GM19193 (cell line): ENCODE measurements around the gene LRRC3.

ENCODE experiments used
- POLR2A ChIP-seq: IDR thresholded peaks from 4 replicates; pipeline ENCODE4 v1.6.1; 2011; ENCODE audit not compliant: insufficient read depth, insufficient read length; ENCODE audit errors: extremely low read depth

The LRRC3 gene

DNA sequence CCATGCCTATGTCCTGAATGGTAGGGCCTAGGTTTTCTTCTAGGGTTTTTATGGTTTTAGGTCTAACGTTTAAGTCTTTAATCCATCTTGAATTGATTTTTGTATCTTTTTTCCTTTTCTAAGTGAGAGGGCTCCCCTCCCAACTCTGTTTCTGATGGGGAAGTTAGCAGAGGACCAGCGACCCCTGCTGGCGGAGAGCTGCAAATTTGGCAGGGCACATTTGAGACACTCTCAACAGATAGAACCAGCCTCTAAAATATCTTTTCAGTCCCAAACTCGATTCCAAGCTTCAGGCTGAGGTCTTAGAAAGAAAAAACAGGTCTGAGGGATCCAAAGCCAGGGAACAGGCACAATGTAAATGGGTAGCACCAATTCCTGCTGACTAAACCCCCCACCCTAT lies 32.5 kb downstream of the LRRC3 start:
- TF ChIP-seq POLR2A: no peak

DNA sequence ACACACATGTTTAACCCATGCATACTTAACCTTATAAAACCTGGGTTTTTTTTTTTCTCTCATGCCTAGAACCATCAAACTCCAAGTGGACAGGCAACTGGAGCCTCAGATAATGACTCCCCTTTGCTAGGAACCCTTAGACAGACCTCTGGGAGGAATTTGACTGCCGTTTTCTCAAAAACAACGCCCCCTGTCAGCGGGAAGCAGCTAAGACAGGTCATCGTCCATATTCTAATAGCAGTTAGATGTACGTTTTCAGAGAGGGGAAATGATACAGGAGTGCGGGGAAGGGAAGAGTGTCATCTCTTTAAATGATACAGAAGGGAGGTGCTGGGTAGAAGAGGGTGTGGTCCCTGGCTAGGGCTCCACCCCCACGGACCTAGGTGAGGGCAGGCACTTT lies 34.7 kb downstream of the LRRC3 start:
- TF ChIP-seq POLR2A: no peak

DNA sequence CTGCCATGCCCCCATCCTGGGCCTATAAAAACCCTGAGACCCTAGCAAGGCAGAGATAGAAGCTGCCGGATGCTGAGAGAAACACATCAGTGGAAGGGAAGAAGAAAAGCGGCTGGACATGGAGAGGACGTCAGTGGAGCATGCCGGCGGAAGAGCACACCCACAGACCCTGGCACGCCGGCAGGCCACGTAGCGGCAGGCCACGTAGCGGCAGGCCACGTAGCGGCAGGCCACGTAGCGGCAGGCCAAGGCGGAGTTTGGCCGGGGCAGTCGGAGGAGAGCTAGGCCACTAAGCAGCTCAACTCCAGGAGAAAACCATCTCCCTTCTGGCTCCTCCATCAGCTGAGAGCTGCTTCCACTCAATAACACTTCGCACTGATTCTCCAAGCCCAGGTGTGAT lies 35.1 kb downstream of the LRRC3 start:
- no peak for TF ChIP-seq POLR2A

DNA sequence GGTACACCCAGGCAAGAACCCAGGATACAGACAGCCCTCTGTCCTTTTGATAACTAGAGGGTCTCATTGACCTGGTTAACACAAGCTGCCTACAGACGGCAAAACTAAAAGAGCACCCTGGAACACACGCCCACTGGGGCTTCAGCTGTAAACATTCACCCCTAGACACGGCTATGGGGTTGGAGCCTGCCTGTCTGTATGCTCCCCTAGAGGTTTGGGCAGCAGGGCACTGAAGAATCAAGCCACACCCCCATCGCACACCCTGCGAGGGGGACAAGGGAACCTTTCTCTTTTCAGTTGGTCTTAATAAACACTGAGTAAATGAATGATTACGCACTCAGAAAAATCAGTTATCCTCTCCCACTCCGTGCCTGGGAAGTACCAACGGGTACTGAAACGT lies 35.5 kb downstream of the LRRC3 start:
- TF ChIP-seq POLR2A: no peak

DNA sequence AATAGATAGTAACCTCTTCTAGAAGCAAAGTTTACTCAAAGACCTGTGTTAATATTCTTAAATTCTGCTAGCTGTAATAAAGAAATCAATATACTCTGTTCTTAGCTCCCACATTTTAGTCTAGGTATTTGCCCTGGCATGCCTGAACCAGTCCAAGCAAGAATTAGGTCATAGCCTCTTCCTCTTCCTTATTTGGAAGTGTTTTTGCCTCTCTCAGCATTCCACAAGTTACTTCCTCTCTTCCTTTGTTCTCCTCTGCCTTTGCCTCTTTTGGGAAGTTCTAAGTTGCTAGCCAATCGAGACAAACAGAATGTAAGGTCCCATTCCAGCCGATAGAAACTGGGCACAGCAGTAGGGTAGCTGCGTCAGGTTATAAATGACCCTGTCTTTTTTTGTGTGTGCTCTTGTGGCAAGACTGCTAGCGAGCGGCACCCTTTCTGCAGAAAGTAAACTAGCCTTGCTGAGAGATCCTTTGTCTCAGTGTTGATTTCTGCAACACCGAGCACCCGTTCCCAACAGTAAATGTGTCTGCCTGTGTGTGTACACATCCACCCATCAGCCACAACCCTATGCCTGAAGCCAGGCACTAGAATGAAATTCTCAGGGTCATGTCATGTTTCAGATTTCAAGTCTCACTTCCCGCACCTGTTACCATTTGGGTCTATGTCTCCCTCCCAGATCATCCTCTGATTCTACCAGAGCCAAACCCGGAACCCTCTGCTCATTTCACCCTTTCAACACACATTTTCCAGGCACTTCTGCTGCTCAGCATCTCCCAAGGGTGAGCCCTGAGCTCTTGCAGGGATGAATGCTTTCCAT lies 37.5 kb downstream of the LRRC3 start:
- TF ChIP-seq POLR2A: no peak

DNA sequence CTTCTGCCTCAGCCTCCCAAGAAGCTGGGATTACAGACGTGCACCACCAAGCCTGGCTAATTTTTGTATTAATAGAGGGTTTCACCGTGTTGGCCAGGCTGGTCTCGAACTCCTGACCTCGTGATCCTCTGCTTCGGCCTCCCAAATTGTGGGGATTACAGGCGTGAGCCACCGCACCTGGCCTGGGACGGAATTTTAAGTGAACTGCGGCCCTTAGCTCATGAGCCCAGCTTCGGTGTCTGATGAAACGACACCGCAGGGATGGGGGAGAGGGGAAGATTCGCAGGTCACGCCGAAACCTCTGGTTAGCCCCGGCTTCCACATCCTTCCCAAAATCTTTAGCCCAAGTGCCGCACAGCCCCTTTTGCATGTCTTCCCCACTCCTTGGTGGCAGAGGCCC lies 39.1 kb downstream of the LRRC3 start:
- no peak for TF ChIP-seq POLR2A

DNA sequence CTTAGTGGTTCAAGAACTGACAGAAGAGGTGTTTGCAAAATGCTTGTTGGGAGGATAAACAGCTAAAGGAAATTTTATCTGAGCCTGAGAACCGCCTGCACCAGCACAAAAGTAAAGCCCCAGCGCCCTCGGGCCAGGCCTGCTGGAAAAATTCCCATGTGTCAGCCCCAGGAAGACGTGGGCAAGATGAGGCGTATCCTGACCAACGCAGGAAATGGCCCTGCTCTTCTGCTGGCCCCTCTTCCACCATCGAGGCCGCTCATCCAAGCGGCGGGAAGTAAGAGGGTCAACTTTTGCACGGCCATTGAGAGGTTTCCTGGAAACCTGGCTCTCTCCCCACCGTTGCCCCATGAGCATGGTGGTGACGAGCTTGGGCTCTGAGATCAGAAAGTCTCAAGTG lies 39.6 kb downstream of the LRRC3 start:
- no peak for TF ChIP-seq POLR2A

DNA sequence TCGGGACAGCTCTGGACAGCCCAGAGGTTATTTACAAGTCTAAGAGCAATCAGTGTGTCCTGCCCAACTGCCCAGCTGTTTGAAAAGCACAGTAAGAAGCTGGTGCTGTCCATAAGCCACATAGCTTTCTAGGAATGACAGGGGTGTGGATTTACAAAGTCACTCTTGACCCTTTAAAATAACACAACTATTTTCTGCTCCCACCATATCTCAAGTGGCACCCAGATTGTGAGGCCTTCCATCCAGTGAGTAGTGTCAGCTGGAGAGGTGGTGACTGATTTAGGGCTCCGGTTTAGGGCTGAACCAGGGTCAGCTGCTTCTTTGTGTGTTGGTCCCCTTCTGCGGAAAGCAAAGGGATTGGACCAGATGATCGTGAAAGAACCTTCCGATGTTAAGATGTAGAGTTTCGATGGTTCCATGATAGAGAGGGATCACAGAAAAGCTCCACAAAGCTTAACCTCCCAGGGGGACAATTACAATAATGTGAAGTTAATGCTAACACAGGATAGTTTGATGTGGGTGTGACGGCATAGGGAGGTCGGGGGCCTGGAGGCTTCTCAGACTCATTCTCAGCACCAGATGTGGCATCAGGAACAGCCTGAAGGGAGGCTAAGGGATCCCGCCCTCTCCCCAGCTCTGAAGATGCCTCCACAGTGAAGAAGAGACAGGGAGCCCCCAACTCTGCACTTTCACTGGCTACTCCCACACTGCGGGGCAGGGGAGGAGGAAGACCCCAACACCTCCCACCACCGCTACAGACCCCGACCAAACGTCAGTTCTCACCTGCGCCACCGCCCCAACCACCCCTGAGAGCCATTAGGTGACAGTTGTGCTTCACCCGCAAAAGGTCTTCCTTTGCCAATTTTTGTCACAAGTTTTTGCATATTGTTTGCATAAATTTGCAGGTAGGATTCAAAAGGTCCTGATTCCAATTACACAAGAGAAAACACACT lies 40.6 kb downstream of the LRRC3 start:
- TF ChIP-seq POLR2A: no peak

DNA sequence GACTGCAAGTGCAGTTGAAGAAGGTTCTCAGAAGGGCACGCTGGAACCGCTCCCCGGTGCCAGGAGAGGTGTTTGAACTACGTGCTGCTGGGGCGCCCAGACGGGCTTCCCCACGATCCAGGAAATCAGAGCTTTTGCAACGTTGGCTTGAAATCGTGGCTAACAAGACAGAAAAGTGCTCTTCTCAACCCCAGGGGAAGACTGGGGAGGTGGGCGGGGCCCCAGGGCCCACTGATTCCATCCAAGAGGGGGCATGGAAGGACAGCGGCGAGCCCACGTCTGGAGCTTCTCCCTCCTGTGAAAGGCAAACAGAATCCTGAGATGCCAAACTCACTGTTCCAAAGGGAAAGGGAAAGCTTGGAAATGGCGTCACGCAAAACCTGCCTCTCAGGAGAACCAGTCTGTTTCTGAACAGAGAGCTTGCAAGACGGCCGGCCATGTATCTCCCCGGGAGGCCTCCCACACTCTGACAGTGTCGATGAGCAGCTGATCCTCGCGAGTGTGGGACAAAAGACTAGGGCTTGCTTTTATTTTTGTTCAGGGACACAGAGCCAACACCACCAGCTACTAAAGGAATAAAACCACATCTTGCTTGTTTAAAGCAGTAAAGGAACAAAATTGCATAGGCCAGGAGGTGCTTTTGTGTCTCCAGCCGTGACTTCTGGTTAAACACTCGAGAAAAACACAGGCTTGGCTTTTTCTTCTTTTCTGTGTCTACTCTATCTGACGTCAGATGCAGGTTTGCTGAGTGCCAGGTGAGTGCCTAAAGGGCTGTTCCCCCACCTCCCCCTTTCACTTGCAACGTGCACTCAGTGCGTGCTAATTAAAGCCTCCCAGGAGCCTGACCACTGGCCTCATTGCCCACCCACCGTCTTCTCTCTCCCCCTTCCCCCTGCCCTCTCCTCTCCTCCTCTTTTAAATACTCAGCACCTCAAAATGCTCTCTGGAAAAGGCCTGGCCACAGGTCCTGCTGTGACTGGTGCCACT lies 41.5 kb downstream of the LRRC3 start:
- no peak for TF ChIP-seq POLR2A

DNA sequence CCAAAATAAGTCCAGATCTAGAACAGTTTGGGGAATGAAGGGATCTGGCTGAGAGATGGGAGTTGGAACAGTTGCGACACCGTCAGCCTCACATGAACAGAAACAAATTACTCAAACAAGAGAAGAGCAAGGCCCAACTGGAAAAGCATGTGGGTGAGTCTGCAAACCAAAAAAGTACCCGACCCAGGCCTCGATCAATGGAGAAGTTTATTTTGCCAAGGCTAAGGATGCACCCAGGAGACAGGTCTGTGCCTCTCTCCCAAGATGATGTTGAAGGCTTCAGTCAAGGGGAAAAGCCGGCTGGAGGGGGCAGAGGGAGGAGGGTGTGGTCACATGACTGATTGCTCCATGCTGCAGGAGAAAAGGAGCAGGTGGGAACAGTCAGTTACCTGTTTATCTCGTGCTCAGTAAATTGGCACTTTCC lies 42.4 kb downstream of the LRRC3 start:
- no peak for TF ChIP-seq POLR2A

DNA sequence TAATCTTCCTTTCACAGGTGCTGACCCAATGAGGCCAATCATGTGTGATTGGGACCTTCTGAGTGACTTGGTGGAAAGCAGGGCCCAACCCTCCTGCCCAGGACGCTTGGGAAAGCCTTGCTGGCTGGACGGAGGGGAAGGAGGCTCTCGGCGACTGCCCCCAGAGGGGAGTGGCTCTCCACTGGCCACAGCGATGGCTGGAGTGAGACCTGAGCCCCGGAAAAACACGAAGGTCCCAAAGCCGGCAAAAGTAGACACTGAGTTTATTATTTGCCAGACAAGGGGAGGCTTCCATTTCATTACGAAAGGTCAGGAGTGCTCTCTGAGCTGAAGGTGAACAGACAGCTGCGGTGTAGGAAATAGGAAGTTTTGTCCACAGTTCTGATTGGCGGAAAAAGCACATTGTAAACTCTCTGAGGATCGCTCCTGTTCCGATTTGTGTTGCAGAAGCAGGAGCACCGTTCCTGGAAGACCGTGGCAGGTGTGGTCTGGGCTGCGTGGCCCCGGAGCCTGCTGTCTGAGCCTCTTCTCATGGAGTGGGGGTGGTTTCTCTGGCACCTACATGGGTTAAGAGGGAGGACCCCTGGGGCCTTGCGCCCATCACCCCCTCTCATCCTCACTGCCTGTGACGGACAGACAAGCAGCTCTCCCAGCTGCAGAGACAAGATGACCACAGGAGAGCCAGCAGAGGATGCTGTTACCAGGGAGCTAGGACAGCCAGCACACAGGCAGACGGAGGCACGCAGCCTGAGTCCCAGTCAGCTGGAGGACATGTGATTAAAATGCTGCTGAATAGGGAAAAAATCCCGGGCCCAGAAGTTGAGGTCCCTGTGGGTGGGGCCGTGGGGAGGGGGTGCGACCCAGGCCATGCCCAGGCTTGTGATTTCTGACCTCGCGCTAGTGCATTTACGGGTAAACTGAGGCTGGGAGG lies 43.2 kb downstream of the LRRC3 start:
- TF ChIP-seq POLR2A: no peak

DNA sequence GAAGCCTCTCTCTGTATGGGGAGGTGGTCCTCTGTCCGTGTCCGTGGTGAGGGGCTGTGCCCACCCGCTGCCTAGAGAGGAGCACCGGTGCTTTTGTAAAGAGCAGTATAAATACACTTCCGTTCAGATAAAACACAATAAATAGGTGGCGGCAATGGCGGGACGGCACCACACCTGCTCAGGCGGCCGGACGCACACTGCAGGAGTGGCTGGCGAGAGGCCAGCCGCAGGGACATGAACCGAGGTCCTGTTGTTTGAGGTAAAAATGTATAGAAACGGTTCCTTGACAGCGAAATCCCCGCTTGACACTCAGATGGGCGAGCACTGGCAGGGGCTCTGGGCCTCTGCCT lies 43.9 kb downstream of the LRRC3 start:
- TF ChIP-seq POLR2A: no peak

DNA sequence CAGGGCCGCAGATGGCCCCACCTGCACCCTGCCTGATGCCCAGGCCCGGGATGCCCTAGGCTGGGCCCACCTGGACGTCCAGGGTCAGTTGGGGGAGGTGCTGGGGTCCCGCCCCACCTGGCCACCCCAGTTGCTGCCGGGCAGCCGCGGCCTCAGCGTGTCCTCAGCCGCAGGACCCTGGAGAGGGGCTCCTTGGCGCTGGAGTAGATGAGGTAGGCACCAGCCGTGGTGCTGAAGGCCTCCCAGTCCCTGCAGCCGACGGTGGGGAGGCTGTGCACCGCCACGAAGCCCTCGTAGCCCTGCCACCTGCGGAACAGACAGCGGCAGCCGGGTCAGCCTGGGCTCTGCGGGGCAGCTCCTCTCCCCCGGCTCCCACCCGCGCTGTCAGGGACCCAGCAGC lies 44.3 kb downstream of the LRRC3 start:
- TF ChIP-seq POLR2A: no peak

DNA sequence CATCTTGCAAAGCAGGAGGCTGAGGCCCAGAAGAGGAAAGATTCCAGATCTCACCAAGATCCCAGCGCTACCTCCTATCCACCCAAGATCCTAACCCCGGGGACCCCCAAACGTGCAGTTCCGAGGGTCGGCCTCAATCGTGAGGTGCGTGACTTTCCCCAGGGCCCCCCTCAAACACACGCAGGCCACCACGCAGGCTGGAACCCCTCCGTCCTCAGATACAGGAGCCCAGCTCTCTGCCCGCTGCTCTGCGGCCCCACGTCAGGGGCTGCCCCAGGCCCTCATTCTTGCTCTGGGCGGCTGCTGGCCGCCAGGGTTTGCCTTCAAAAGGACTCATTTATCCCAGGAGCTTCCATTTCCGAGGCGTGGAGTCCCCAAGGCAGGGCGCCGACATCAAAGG lies 44.8 kb downstream of the LRRC3 start:
- TF ChIP-seq POLR2A: no peak
